Measurements from ENCODE around the gene CELSR3. TPM values are rescaled to one million over a fixed set of nuclear protein-coding genes. Genes with fewer than 3 reads are reported as not detected.
A peak's percentile ranks its signal among the peaks of the same experiment; 100 is the strongest.

Gene CELSR3
- total RNA-seq, 1 experiment from 2014 or later = 23.9 TPM

GRCh38 chr3:48597408-48597800 is 65.3 kb downstream of the CELSR3 start:
- Histone ChIP-seq H2AK5ac (ENCODE audit: insufficient read length, low read length) (no peak overlapping the region), H2BK5ac (ENCODE audit: insufficient read length, low read length) (no peak overlapping the region), H2AFZ (ENCODE audit: low read length) (no peak overlapping the region), H4K91ac (ENCODE audit: insufficient read length, low read depth, low read length) (no peak overlapping the region), H3K4me1 (ENCODE audit: insufficient read depth, low read length) (no peaks in the 10 kb centered on the region), H3K4ac (ENCODE audit: low read depth, low read length) (no peak overlapping the region), H3K79me1 (ENCODE audit: insufficient read depth, low read depth, low read length, poor library complexity, severe bottlenecking) (no peaks in the 10 kb centered on the region), H2BK15ac (ENCODE audit: low read depth, low read length) (no peak overlapping the region), H3K9ac (ENCODE audit: extremely low read depth, insufficient read length, low read length) (no peak overlapping the region), H4K8ac (replicated peaks; ENCODE audit: insufficient read length, low read depth, low read length) (no peak overlapping the region), H3K9me3 (ENCODE audit: control insufficient read depth, low read depth, low read length) (no peaks in the 10 kb centered on the region), H3K27me3 (ENCODE audit: insufficient read depth, low read length) (no peaks in the 10 kb centered on the region), H3K27ac (ENCODE audit: insufficient read length, low read depth, low read length) (no peak overlapping the region), H3K23ac (ENCODE audit: insufficient read length, low read depth, low read length) (no peak overlapping the region), H3K23me2 (ENCODE audit: insufficient read length, low read depth, low read length, poor library complexity, severe bottlenecking) (no peaks in the 10 kb centered on the region), H4K20me1 (ENCODE audit: control insufficient read depth, insufficient read depth, insufficient read length) (no peaks in the 10 kb centered on the region), H3K18ac (ENCODE audit: insufficient read length, low read depth, low read length) (no peak overlapping the region), H3K14ac (ENCODE audit: insufficient read depth, low read length) (no peak overlapping the region), H3K79me2 (ENCODE audit: insufficient read depth, low read length) (no peaks in the 10 kb centered on the region), H3K56ac (ENCODE audit: insufficient read length, low read depth, low read length) (no peak overlapping the region), H2BK20ac (ENCODE audit: low read depth, low read length, poor library complexity, severe bottlenecking) (no peak overlapping the region), H2BK12ac (ENCODE audit: insufficient read length, low read depth, low read length) (no peak overlapping the region), H3K4me2 (ENCODE audit: insufficient read depth, insufficient read length, low read length) (no peak overlapping the region), H3T11ph (ENCODE audit: low read length) (no peak overlapping the region), H4K5ac (ENCODE audit: insufficient read length, low read depth, low read length) (no peak overlapping the region), H2BK120ac (ENCODE audit: low read depth, low read length, poor library complexity, severe bottlenecking) (no peak overlapping the region)
- H3K4me3 Mint-ChIP-seq = no peak overlapping the region
- H3K36me3 Mint-ChIP-seq (ENCODE audit: insufficient read depth in 1 of 3, low read depth in 3 of 3) = peaks cover 34 to 57% (median 35%) of the 10 kb centered on the region in 3 experiments
- H3K4me1 Mint-ChIP-seq = peaks cover 12 to 21% of the 10 kb centered on the region in 2 experiments
- H3K27ac Mint-ChIP-seq = peak overlapping the region in 2 of 3 experiments; percentile 73 to 89; a peak in 4 of 7 replicates
- no peak for DNase-seq
- WGBS (ENCODE audit: extremely low coverage, insufficient read length, low lambda C conversion rate) = no CpG with 5 or more reads among the region's 6 CpGs
- no peaks in the 10 kb centered on the region for H3K9me3 Mint-ChIP-seq
- H3K27me3 Mint-ChIP-seq (ENCODE audit: low read depth) = peaks cover 4% of the 10 kb centered on the region; the same call in 1 of the 2 replicates
- TF ChIP-seq CTCF (conservative IDR thresholded peaks at IDR 0.05) = no peak

Data from H9 (cell line).